Progenitor cell of endocrine pancreas (in vitro differentiated cells): ENCODE data around the gene DIS3L2. TPM values are rescaled to one million over a fixed set of nuclear protein-coding genes. Genes with fewer than 3 reads are reported as not detected.

Source experiments
- DNase-seq: peaks from one replicate; pipeline ENCODE4 v3.0.0; 2021; ENCODE audit warnings: low spot score; ENCODE audit not compliant: unreplicated experiment
- H3K27ac Mint-ChIP-seq: 2 replicates; pipeline ENCODE4 v1.8.0; 2021; ENCODE audit warnings: mild to moderate bottlenecking, moderate library complexity, mixed read lengths
- H3K27me3 Mint-ChIP-seq: 2 replicates; pipeline ENCODE4 v1.8.0; 2021; ENCODE audit warnings: mixed read lengths
- H3K36me3 Mint-ChIP-seq: 2 replicates; pipeline ENCODE4 v1.8.0; 2022; ENCODE audit warnings: mixed read lengths; ENCODE audit not compliant: insufficient read depth
- H3K4me1 Mint-ChIP-seq: 2 replicates; pipeline ENCODE4 v1.8.0; 2021; ENCODE audit warnings: low read depth, mixed read lengths
- H3K4me3 Mint-ChIP-seq: 2 replicates; pipeline ENCODE4 v1.8.0; 2021; ENCODE audit warnings: low read depth, mild to moderate bottlenecking, moderate library complexity, mixed read lengths
- H3K9me3 Mint-ChIP-seq: 2 replicates; pipeline ENCODE4 v1.8.0; 2021; ENCODE audit warnings: low read depth, mixed read lengths
- CTCF ChIP-seq: fragments of 200-600 bp; sonication (generic); IDR thresholded peaks from one replicate; pipeline ENCODE4 v1.5.0; 2021; ENCODE audit warnings: antibody characterized with exemption, mild to moderate bottlenecking; ENCODE audit not compliant: unreplicated experiment
- total RNA-seq: library from RNA; stranded (reverse); gene quantifications from 2 replicates; pipeline ENCODE4 v1.2.1, GENCODE V29; 2021

DIS3L2 gene
- total RNA-seq, 1 donor from 2014 or later, result 59.3 TPM

DNA sequence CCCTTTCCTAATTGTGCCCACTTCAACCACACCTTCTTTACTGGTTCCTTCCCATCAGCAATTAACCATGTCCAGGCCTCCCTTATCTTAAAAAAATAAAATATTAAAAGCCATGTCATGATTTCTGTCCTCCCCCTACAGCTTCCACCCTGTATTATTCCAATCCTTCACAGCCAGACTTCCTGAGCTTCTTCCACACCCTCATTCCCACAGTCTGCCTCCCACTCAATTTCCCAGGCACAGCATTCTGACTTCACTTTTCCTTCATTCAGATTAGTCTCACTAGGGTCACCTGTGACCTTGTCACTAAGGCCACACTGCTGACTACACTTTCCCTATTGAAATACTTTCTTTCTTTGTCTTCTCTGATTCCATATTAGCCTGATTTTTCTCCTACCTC lies 159.4 kb downstream of the DIS3L2 start:
- TF ChIP-seq CTCF, result no peak
- Mint-ChIP-seq H3K4me3 (no peak overlapping the region), H3K4me1 (peaks cover 2% of the 10 kb centered on the region), H3K27me3 (no peaks in the 10 kb centered on the region), H3K27ac (no peak overlapping the region), H3K9me3 (no peaks in the 10 kb centered on the region), H3K36me3 (peaks cover 2% of the 10 kb centered on the region)
- no peak for DNase-seq

DNA sequence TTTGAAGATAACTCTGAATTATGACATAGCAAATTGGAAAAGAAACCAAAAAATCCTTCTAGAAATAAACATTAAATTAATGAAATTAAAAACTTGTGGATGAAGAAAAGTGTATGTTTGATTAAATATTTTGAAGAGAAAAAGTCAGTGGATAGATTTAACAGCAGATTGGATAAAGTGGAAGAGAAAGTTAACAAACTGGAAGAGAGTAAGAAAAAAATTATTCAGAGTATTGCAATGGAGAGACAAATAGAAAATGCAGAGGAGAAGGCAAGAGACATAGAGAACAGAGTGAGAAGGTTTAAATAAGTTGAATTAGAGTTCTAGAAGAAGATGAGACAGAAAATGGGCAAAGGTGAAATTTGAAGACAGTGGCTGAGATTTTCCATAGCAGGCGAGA lies 162.8 kb downstream of the DIS3L2 start:
- Mint-ChIP-seq H3K4me1 (peaks cover 5% of the 10 kb centered on the region), H3K27ac (no peak overlapping the region), H3K4me3 (no peak overlapping the region), H3K27me3 (no peaks in the 10 kb centered on the region), H3K36me3 (peaks cover 2% of the 10 kb centered on the region), H3K9me3 (no peaks in the 10 kb centered on the region)
- no peak for DNase-seq
- TF ChIP-seq CTCF, result no peak

DNA sequence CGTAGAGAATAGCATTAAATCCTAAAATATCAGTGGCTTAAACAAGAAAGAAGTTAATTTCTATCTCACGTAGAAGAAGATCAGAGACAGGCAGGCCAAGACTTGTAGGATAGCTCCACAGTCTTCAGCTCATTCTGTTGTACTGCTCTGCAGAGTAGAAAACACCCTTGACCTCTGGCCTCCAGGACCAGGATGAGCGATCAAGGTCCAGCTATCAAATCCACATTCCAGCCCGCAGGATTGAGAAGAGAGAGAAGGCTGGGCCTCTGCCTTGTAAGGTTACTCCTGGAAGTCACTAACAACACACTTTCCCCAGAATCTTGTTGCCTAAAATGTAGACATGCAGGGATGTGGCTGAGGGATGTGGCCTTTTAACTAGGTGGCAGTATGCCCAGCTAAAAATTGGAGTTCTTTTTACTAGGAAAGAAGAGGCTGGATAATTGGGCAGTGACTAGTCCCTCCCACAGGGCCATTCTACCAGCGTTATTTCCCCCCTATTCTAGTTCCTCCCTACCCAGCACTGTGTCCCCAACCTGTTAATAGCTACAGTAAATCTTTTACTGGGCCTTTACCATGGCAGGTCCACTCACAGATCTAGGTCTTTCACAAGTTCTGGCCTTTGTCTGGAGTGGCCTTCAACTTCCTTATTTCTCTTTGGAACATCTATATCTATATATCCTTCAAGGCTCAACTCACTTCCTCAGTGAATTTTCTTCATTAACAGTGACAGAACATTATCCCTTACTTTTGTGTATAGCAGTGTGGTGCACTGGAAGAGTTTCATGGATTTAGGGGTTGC lies 165.0 kb downstream of the DIS3L2 start:
- no peak for DNase-seq
- TF ChIP-seq CTCF, result no peak
- H3K27me3 Mint-ChIP-seq, result no peaks in the 10 kb centered on the region
- no peak overlapping the region for H3K27ac Mint-ChIP-seq
- no peaks in the 10 kb centered on the region for H3K9me3 Mint-ChIP-seq
- peaks cover 6% of the 10 kb centered on the region for H3K36me3 Mint-ChIP-seq
- no peak overlapping the region for H3K4me3 Mint-ChIP-seq
- H3K4me1 Mint-ChIP-seq, result peaks cover 8% of the 10 kb centered on the region

- Mint-ChIP-seq H3K4me3 (no peak overlapping the region), H3K9me3 (no peaks in the 10 kb centered on the region), H3K4me1 (peaks cover 12% of the 10 kb centered on the region), H3K36me3 (peaks cover 15% of the 10 kb centered on the region), H3K27ac (no peak overlapping the region), H3K27me3 (no peaks in the 10 kb centered on the region)
- no peak for TF ChIP-seq CTCF
- DNase-seq, result no peak
Measured at GRCh38 chr2:232129483-232129882, 168.0 kb downstream of the DIS3L2 start.

- DNase-seq, result no peak
- Mint-ChIP-seq H3K9me3 (no peaks in the 10 kb centered on the region), H3K36me3 (peaks cover 13% of the 10 kb centered on the region), H3K4me3 (no peak overlapping the region), H3K4me1 (peaks cover 12% of the 10 kb centered on the region), H3K27me3 (no peaks in the 10 kb centered on the region), H3K27ac (no peak overlapping the region)
- no peak for TF ChIP-seq CTCF
Measured at GRCh38 chr2:232132181-232132580, 170.7 kb downstream of the DIS3L2 start.
